ENCODE results near the gene STMN1.

STMN1 gene

GRCh38 chr1:25890239-25891034 lies 15.8 kb downstream of the STMN1 start:
- DNase-seq, result no peak
- no peak overlapping the region for H3K4me3 Mint-ChIP-seq
- H3K27ac Mint-ChIP-seq, result no peak overlapping the region
- H3K36me3 Mint-ChIP-seq (ENCODE audit: low read depth), result peaks cover 2% of the 10 kb centered on the region
- H3K4me1 Mint-ChIP-seq (ENCODE audit: low read depth), result peaks cover 9% of the 10 kb centered on the region
- H3K9me3 Mint-ChIP-seq, result no peaks in the 10 kb centered on the region
- no peaks in the 10 kb centered on the region for H3K27me3 Mint-ChIP-seq

GRCh38 chr1:25889470-25889869 lies 16.7 kb downstream of the STMN1 start:
- Mint-ChIP-seq H3K4me1 (ENCODE audit: low read depth) (peaks cover 5% of the 10 kb centered on the region), H3K27me3 (no peaks in the 10 kb centered on the region), H3K9me3 (no peaks in the 10 kb centered on the region), H3K27ac (no peak overlapping the region), H3K4me3 (no peak overlapping the region), H3K36me3 (ENCODE audit: low read depth) (no peaks in the 10 kb centered on the region)
- no peak for DNase-seq

- no peak for DNase-seq
Measured at GRCh38 chr1:25888426-25888987, 17.7 kb downstream of the STMN1 start.

GRCh38 chr1:25885602-25886001 lies 20.6 kb downstream of the STMN1 start:
- Mint-ChIP-seq H3K4me1 (ENCODE audit: low read depth) (no peaks in the 10 kb centered on the region), H3K27me3 (no peaks in the 10 kb centered on the region), H3K4me3 (no peak overlapping the region), H3K36me3 (ENCODE audit: low read depth) (no peaks in the 10 kb centered on the region), H3K9me3 (no peaks in the 10 kb centered on the region), H3K27ac (no peak overlapping the region)
- DNase-seq, result no peak

More at GRCh38 chr1:25888426-25888987, 17.7 kb downstream of the STMN1 start:
- no peaks in the 10 kb centered on the region for H3K36me3 Mint-ChIP-seq (ENCODE audit: low read depth)
- peaks cover 5% of the 10 kb centered on the region for H3K4me1 Mint-ChIP-seq (ENCODE audit: low read depth)
- no peaks in the 10 kb centered on the region for H3K27me3 Mint-ChIP-seq
- H3K27ac Mint-ChIP-seq, result no peak overlapping the region
- H3K9me3 Mint-ChIP-seq, result no peaks in the 10 kb centered on the region
- no peak overlapping the region for H3K4me3 Mint-ChIP-seq

- Mint-ChIP-seq H3K9me3 (no peaks in the 10 kb centered on the region), H3K4me3 (no peak overlapping the region), H3K36me3 (ENCODE audit: low read depth) (no peaks in the 10 kb centered on the region), H3K27ac (no peak overlapping the region), H3K27me3 (peaks cover 5% of the 10 kb centered on the region), H3K4me1 (ENCODE audit: low read depth) (no peaks in the 10 kb centered on the region)
- DNase-seq, result no peak
Measured at GRCh38 chr1:25881266-25881665, 25.0 kb downstream of the STMN1 start.

DNA sequence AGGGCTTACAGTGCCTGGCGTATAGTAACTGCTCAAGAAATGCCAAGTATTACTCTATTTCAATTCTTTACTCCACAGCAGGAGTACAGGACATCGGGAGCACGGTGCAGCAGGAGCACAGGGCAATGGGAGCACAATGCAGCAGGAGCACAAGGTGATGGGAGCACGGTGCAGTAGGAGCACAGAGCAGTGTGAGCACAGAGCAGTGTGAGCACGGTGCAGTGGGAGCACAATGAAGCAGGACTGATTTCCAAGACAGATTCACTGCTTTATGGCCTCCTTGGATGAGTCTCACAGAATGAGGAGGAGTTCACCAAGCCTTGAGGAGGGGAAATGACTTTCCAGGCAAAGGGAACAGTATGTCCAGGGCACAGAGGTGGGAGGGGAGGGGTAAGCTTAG lies 25.7 kb downstream of the STMN1 start:
- peaks cover 8% of the 10 kb centered on the region for H3K27me3 Mint-ChIP-seq
- no peak for DNase-seq
- no peaks in the 10 kb centered on the region for H3K9me3 Mint-ChIP-seq
- H3K27ac Mint-ChIP-seq, result no peak overlapping the region
- peaks cover 3% of the 10 kb centered on the region for H3K4me1 Mint-ChIP-seq (ENCODE audit: low read depth)
- H3K4me3 Mint-ChIP-seq, result no peak overlapping the region
- no peaks in the 10 kb centered on the region for H3K36me3 Mint-ChIP-seq (ENCODE audit: low read depth)

- Mint-ChIP-seq H3K9me3 (no peaks in the 10 kb centered on the region), H3K4me1 (ENCODE audit: low read depth) (peaks cover 8% of the 10 kb centered on the region), H3K4me3 (no peak overlapping the region), H3K36me3 (ENCODE audit: low read depth) (no peaks in the 10 kb centered on the region), H3K27me3 (peaks cover 8% of the 10 kb centered on the region), H3K27ac (no peak overlapping the region)
- no peak for DNase-seq
Measured at GRCh38 chr1:25879675-25880074, 26.5 kb downstream of the STMN1 start.

GRCh38 chr1:25878690-25879089 lies 27.5 kb downstream of the STMN1 start:
- no peaks in the 10 kb centered on the region for H3K36me3 Mint-ChIP-seq (ENCODE audit: low read depth)
- DNase-seq, result no peak
- peaks cover 8% of the 10 kb centered on the region for H3K27me3 Mint-ChIP-seq
- H3K4me3 Mint-ChIP-seq, result no peak overlapping the region
- no peaks in the 10 kb centered on the region for H3K9me3 Mint-ChIP-seq
- no peak overlapping the region for H3K27ac Mint-ChIP-seq
- peaks cover 10% of the 10 kb centered on the region for H3K4me1 Mint-ChIP-seq (ENCODE audit: low read depth)

DNA sequence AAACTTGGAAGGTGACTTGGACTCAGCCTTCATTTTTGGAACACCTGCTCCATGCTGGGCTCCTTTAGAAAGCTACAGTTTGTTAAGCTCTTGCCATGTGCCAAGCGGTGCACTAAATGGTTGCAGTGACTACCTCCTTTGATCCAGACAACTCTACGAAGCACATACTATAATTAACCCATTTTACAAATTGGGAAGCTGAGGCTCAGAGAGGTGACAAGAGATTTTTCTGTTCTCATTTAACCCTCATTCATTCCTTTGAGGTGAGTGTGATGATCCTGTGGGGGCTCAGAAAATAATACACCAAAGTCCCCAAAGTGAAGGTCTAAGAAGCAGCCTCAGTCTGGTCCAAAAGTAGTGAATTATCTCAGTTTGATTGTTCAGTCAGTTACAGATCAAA lies 29.1 kb downstream of the STMN1 start:
- H3K36me3 Mint-ChIP-seq (ENCODE audit: low read depth), result no peaks in the 10 kb centered on the region
- H3K4me3 Mint-ChIP-seq, result no peak overlapping the region

DNA sequence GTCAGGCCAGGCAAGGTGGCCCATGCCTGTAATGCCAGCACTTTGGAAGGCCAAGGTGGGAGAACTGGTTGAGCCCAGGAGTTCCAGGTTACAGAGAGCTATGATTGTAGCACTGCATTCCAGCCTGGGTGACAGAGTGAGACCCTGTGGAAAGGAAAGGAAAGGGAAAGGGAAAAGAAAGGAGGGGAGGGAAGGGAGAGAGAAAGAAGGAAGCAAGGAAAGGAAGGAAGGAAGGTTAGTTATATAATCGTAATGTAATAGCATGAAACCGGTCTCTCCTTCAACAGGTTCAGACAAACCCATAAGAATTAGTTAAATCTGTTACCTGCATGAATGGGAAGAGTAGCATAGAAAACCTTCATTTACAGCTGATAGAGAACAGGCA lies 29.5 kb downstream of the STMN1 start:
- no peaks in the 10 kb centered on the region for H3K36me3 Mint-ChIP-seq (ENCODE audit: low read depth)
- peaks cover 8% of the 10 kb centered on the region for H3K27me3 Mint-ChIP-seq
- H3K4me3 Mint-ChIP-seq, result no peak overlapping the region
- peaks cover 10% of the 10 kb centered on the region for H3K4me1 Mint-ChIP-seq (ENCODE audit: low read depth)
- no peak for DNase-seq
- no peak overlapping the region for H3K27ac Mint-ChIP-seq
- no peaks in the 10 kb centered on the region for H3K9me3 Mint-ChIP-seq

More for the DNA sequence above, 29.1 kb downstream of the STMN1 start:
- no peak for DNase-seq
- peaks cover 10% of the 10 kb centered on the region for H3K4me1 Mint-ChIP-seq (ENCODE audit: low read depth)
- no peak overlapping the region for H3K27ac Mint-ChIP-seq
- no peaks in the 10 kb centered on the region for H3K9me3 Mint-ChIP-seq
- peaks cover 8% of the 10 kb centered on the region for H3K27me3 Mint-ChIP-seq

DNA sequence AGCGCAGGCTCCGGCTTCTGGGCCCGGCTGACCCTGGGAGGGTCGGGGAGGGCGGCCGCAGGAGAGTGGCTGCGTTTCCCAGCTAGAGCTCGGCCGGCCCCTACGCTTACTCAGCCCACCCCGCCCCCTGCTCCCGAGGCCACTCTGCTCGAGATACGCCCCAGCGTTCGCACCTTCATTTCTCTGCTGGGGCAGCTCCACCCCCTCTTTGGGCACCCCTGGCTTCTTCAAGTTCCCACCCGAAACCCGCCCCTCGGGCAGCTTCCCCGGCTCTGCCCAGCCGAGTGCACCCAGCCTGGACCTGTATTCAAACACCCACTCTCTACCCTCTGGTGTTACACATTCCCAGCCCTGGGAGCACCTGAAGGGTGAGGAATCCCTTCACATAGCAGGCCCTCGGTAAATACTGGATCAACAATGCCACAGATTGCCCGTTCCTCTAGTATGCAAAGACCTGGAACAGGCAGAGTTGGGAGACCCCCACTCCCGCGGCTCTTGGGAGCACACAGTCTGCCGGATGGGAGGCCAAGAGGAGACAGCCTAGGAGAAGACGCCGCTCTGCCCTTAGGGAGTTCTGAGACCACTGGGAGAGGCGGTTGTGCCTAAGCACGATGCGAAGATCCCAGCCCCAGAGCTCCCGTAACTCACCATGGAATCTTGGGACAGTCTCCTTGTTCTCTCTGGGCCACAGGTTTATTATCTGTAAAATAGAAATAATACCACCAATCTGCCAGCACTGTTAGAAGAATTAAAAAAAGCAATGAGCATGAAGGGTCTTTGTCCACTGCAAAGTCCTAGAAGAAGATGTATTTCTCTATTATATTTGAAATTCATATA lies 30.1 kb downstream of the STMN1 start:
- Mint-ChIP-seq H3K9me3 (no peaks in the 10 kb centered on the region), H3K27me3 (peaks cover 8% of the 10 kb centered on the region), H3K4me3 (peak overlapping the region; percentile 53), H3K27ac (peak overlapping the region; percentile 82), H3K4me1 (ENCODE audit: low read depth) (peaks cover 10% of the 10 kb centered on the region), H3K36me3 (ENCODE audit: low read depth) (no peaks in the 10 kb centered on the region)
- no peak for DNase-seq

DNA sequence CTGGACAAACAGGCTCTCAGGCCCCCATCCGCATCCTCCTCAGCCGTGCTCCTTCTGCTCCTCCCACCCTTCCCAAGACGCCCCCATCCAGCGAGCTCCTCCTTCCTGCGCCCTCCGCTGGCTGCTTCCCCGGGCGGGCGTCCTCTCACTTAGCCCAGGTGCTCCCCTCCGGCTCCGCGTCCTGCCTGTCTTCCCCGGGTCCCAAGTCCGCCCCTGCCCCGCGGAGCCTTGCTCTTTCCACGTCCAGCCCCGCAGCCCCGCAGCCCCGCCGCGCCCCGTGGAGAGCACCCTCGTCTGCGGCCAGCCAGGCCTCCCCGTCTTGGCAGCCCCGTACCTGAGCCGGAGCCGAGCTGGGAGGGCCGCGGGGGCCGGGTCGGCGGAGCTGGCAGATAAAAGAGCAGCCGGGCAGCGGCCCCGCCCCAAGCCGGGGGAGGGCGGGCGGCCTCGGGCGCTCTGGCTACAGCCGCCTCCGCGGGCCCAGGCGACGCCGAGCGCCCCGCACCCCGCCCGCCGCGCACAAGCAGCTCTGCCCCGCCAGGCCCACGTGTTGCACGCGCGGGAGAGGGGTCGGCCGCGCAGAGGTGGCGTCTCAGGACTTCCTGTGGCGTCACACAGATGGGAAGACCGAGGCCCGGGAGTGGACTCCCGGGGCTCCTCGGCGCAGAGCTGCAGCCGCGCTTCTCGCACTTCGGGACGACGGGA lies 30.9 kb downstream of the STMN1 start, which contains the start of gene PAQR7:
Gene PAQR7 (minus strand): TSS at position 555 of the 702 bp plus-strand sequence. CDS start 11,869 bp downstream, outside the sequence.
- peaks cover 10% of the 10 kb centered on the region for H3K4me1 Mint-ChIP-seq (ENCODE audit: low read depth)
- H3K9me3 Mint-ChIP-seq, result no peaks in the 10 kb centered on the region
- peak within 1 kb of the TSS; percentile 82 for H3K27ac Mint-ChIP-seq
- DNase-seq, result peak; percentile 78
- H3K27me3 Mint-ChIP-seq, result peaks cover 8% of the 10 kb centered on the region
- no peaks in the 10 kb centered on the region for H3K36me3 Mint-ChIP-seq (ENCODE audit: low read depth)
- H3K4me3 Mint-ChIP-seq, result peak within 1 kb of the TSS; percentile 82

GRCh38 chr1:25874635-25875153 lies 31.5 kb downstream of the STMN1 start:
- Mint-ChIP-seq H3K27me3 (peaks cover 8% of the 10 kb centered on the region), H3K4me3 (peak overlapping the region; percentile 82), H3K27ac (peak overlapping the region; percentile 77), H3K9me3 (no peaks in the 10 kb centered on the region), H3K4me1 (ENCODE audit: low read depth) (peaks cover 10% of the 10 kb centered on the region), H3K36me3 (ENCODE audit: low read depth) (no peaks in the 10 kb centered on the region)
- no peak for DNase-seq

GRCh38 chr1:25874209-25874608 lies 32.0 kb downstream of the STMN1 start:
- Mint-ChIP-seq H3K36me3 (ENCODE audit: low read depth) (no peaks in the 10 kb centered on the region), H3K4me3 (peak overlapping the region; percentile 82), H3K4me1 (ENCODE audit: low read depth) (peaks cover 10% of the 10 kb centered on the region), H3K27me3 (peaks cover 8% of the 10 kb centered on the region), H3K9me3 (no peaks in the 10 kb centered on the region), H3K27ac (no peak overlapping the region)
- no peak for DNase-seq

Data from activated T-cell treated with anti-CD3 and anti-CD28 coated beads, Interleukin-2, amount 50 U/mL, for 24 hours (primary cell).